DND-41 (cell line): ENCODE measurements around the gene ALG12.

Source experiments
- ATAC-seq: fragments of 200-7000 bp; cut with Tn5 transposase; 3 replicates; pipeline ENCODE4 v1.9.1; 2021; ENCODE audit warnings: low read depth; ENCODE audit not compliant: insufficient read depth
- DNase-seq: peaks from one replicate; pipeline ENCODE4 v3.0.0-alpha.2; 2020
- H2AFZ ChIP-seq: 2 replicates; pipeline ENCODE4 v1.6.0; 2012; ENCODE audit warnings: low read depth, low read length
- H3K27ac ChIP-seq: 2 replicates; pipeline ENCODE4 v1.5.1; 2012; ENCODE audit warnings: low read length, inconsistent platforms
- H3K27me3 ChIP-seq: fragments of 200-600 bp; sonication (generic); 2 replicates; pipeline ENCODE4 v1.6.0; 2012; ENCODE audit warnings: low read length, mild to moderate bottlenecking, inconsistent platforms; ENCODE audit not compliant: insufficient read depth, poor library complexity
- H3K36me3 ChIP-seq: 2 replicates; pipeline ENCODE4 v1.5.1; 2012; ENCODE audit warnings: low read length, inconsistent platforms; ENCODE audit not compliant: insufficient read depth
- H3K4me1 ChIP-seq: 2 replicates; pipeline ENCODE4 v1.5.1; 2012; ENCODE audit warnings: mild to moderate bottlenecking, low read length; ENCODE audit not compliant: insufficient read depth
- H3K4me2 ChIP-seq: 2 replicates; pipeline ENCODE4 v1.6.0; 2012; ENCODE audit warnings: mild to moderate bottlenecking, moderate library complexity, low read length, inconsistent platforms; ENCODE audit not compliant: insufficient read depth
- H3K4me3 ChIP-seq, 2 experiments: fragments of 200-600 bp in 1 of 2; shearing (Covaris generic) in 1 of 2; 2 replicates each; pipeline ENCODE4 v1.5.1; 2012 to 2016; ENCODE audit warnings: inconsistent platforms in 2 of 2, low read length in 2 of 2, mild to moderate bottlenecking in 2 of 2, low read depth in 1 of 2, moderate library complexity in 1 of 2
- H3K79me2 ChIP-seq: 2 replicates; pipeline ENCODE4 v1.6.0; 2012; ENCODE audit warnings: low read length, inconsistent platforms; ENCODE audit not compliant: insufficient read depth
- H3K9ac ChIP-seq: 2 replicates; pipeline ENCODE4 v1.6.0; 2012; ENCODE audit warnings: low read depth, mild to moderate bottlenecking, inconsistent platforms, low read length, moderate library complexity
- H3K9me3 ChIP-seq: 2 replicates; pipeline ENCODE4 v1.5.1; 2012; ENCODE audit warnings: low read length, moderate library complexity, mild to moderate bottlenecking, inconsistent platforms; ENCODE audit not compliant: insufficient read depth, severe bottlenecking
- H4K20me1 ChIP-seq: 2 replicates; pipeline ENCODE4 v1.6.0; 2012; ENCODE audit warnings: low read length; ENCODE audit not compliant: insufficient read depth
- EZH2 ChIP-seq: IDR thresholded peaks from 3 replicates; pipeline ENCODE4 v1.6.1; 2012; ENCODE audit warnings: borderline replicate concordance, low read depth, mild to moderate bottlenecking, moderate library complexity, low read length, inconsistent platforms; ENCODE audit not compliant: severe bottlenecking
- TF ChIP-seq, protein P1 (sequence below): IDR thresholded peaks from 2 replicates; pipeline ENCODE4 v1.5.1; 2012; ENCODE audit warnings: borderline replicate concordance, low read length, moderate library complexity, mild to moderate bottlenecking; ENCODE audit not compliant: poor library complexity, severe bottlenecking; ENCODE audit errors: extremely low read depth

Gene ALG12

DNA sequence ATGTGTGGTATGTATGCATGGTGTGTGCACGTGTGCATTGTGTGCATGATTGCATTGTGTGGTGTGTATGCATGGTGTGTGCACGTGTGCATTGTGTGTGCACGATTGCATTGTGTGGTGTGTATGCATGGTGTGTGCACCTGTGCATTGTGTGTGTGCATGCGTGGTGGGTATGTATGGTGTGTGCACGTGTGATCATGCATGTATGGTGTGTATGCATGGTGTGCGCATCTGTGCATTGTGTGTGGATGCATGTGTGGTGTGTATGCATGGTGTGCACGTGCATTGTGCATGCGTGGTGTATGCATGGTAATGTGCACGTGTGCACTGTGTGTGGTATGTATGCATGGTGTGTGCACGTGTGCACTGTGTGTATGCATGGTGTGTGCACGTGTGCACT lies 16.8 kb downstream of the ALG12 start:
- no peaks in the 10 kb centered on the region for H3K9me3 ChIP-seq
- ATAC-seq: no peak

DNA sequence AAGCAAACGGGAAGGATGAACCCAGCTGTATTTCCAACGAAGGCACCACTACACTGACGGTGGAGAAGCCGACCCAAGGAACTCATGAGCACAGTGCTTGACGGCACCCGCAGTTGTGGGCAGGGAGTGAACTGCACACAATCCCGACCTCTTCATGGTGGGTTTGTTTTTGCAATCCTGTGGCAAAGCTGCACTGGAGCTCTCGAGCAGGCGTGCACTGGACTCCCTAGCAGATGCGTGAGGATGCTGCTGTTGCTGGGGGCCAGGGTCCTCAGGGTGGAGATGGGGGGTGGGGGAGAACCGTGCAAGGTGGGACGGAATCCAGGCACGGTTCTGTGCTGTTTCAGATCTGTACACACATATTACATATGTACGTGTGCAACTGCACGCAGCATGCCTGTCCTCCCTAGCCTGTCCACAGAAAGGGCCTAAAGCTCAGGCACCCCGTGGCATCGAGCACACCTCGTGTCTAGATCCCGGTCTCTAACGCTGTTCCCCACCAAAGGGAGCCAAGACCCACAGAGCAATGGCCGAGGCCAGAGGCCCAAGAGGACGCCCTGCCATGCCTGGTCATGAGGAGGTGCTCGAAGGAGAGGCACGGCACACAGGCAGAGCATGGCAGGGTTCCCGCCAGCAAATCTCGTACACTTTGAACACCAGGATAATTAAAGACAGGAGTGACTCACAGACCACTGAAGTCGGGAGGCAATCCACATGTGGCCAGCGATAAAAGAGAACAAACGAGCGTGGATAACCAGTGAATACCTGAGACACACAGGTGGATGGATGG lies 17.6 kb downstream of the ALG12 start:
- DNase-seq: no peak
- Histone ChIP-seq H3K27me3 (no peaks in the 10 kb centered on the region), H3K9ac (no peak overlapping the region), H3K4me1 (no peaks in the 10 kb centered on the region), H3K9me3 (no peaks in the 10 kb centered on the region), H3K4me3 (no peak overlapping the region), H2AFZ (no peak overlapping the region), H3K79me2 (peaks cover 3% of the 10 kb centered on the region; the same call in 1 of the 2 replicates), H3K36me3 (peaks cover 62% of the 10 kb centered on the region), H3K4me2 (no peak overlapping the region), H3K27ac (no peak overlapping the region), H4K20me1 (peaks cover 39% of the 10 kb centered on the region)
- TF ChIP-seq EZH2: no peak
- TF ChIP-seq, protein P1, sequence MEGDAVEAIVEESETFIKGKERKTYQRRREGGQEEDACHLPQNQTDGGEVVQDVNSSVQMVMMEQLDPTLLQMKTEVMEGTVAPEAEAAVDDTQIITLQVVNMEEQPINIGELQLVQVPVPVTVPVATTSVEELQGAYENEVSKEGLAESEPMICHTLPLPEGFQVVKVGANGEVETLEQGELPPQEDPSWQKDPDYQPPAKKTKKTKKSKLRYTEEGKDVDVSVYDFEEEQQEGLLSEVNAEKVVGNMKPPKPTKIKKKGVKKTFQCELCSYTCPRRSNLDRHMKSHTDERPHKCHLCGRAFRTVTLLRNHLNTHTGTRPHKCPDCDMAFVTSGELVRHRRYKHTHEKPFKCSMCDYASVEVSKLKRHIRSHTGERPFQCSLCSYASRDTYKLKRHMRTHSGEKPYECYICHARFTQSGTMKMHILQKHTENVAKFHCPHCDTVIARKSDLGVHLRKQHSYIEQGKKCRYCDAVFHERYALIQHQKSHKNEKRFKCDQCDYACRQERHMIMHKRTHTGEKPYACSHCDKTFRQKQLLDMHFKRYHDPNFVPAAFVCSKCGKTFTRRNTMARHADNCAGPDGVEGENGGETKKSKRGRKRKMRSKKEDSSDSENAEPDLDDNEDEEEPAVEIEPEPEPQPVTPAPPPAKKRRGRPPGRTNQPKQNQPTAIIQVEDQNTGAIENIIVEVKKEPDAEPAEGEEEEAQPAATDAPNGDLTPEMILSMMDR: no peak
- peak; percentile 44; the same call in 1 of the 3 replicates for ATAC-seq

More for the DNA sequence above, 16.8 kb downstream of the ALG12 start:
- TF ChIP-seq, protein P1: no peak
- no peak for TF ChIP-seq EZH2
- Histone ChIP-seq H4K20me1 (peaks cover 41% of the 10 kb centered on the region), H3K4me1 (no peaks in the 10 kb centered on the region), H3K36me3 (peaks cover 69% of the 10 kb centered on the region), H3K79me2 (peaks cover 3% of the 10 kb centered on the region; the same call in 1 of the 2 replicates), H3K4me2 (no peak overlapping the region), H3K27me3 (no peaks in the 10 kb centered on the region), H3K4me3 (no peak overlapping the region), H3K9ac (no peak overlapping the region), H3K27ac (no peak overlapping the region), H2AFZ (no peak overlapping the region)
- no peak for DNase-seq

DNA sequence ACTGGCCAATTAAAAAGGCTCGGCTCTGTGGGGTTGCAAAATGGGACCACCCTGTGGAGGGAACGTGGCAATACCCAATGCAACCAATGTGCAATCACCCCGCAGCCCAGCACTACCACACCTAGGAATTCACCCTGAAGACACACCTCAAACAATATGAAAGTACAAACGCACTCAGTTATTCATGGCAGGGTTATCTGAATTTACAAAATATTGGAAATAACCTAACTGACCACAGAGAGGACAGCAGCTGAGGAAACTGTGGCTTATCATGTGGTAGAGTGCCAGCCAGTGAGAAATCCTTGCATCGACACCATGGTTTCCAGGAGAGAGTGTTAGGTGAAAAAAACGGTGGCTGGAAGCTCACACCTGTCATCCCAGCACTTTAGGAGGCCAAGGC lies 18.7 kb downstream of the ALG12 start:
- no peak overlapping the region for H3K27ac ChIP-seq
- H3K79me2 ChIP-seq: peaks cover 2% of the 10 kb centered on the region; the same call in 1 of the 2 replicates
- no peaks in the 10 kb centered on the region for H3K27me3 ChIP-seq
- no peak overlapping the region for H3K4me2 ChIP-seq
- H3K4me3 ChIP-seq: no peak overlapping the region
- H2AFZ ChIP-seq: no peak overlapping the region
- no peak for TF ChIP-seq EZH2
- TF ChIP-seq, protein P1: no peak
- no peaks in the 10 kb centered on the region for H3K4me1 ChIP-seq
- DNase-seq (no peak), ATAC-seq (no peak)
- no peak overlapping the region for H3K9ac ChIP-seq
- peaks cover 34% of the 10 kb centered on the region for H4K20me1 ChIP-seq
- H3K36me3 ChIP-seq: peaks cover 61% of the 10 kb centered on the region
- H3K9me3 ChIP-seq: no peaks in the 10 kb centered on the region
